Thoracic aorta (tissue), 2 donors: Measurements from ENCODE around the gene REV1. TPM values are rescaled to one million over a fixed set of nuclear protein-coding genes. Genes with fewer than 3 reads are reported as not detected.
"Not testable (repeated sequence)": the region's sequence is repeated elsewhere in the genome, so short reads cannot be mapped to it uniquely, and the experiment has no call there.

Experiments used
- ATAC-seq: fragments of 150-250 bp; one replicate; pipeline ENCODE4 v1.8.0; 2017; ENCODE audit warnings: low read depth; ENCODE audit not compliant: insufficient number of reproducible peaks, low FRiP score
- DNase-seq: peaks from one replicate; pipeline ENCODE4 v3.0.0-alpha.2; 2020; ENCODE audit warnings: low spot score
- H3K27ac ChIP-seq, 2 donors: fragments of 200-600 bp; sonication (generic); 1 replicate in 1 of 2; 2 replicates in 1 of 2; pipeline ENCODE4 v1.5.1; 2016; ENCODE audit warnings: mild to moderate bottlenecking in 2 of 2, moderate library complexity in 2 of 2
- H3K27me3 ChIP-seq: fragments of 200-600 bp; sonication (generic); replicated peaks from 2 replicates; pipeline ENCODE4 v1.6.0; 2016; ENCODE audit warnings: mild to moderate bottlenecking; ENCODE audit not compliant: insufficient read depth
- H3K36me3 ChIP-seq: fragments of 200-600 bp; sonication (generic); one replicate; pipeline ENCODE4 v1.5.1; 2016
- H3K4me1 ChIP-seq, 2 donors: fragments of 200-600 bp; sonication (generic); 1 replicate in 1 of 2; 2 replicates in 1 of 2; pipeline versions ENCODE4 v1.5.1 to v1.6.0; 2016; ENCODE audit warnings: low read depth in 2 of 2, mild to moderate bottlenecking in 1 of 2; ENCODE audit not compliant: control insufficient read depth in 1 of 2
- H3K4me3 ChIP-seq: fragments of 200-600 bp; sonication (generic); 2 replicates; pipeline ENCODE4 v1.5.1; 2016; ENCODE audit warnings: mild to moderate bottlenecking
- H3K9me3 ChIP-seq: fragments of 200-600 bp; sonication (generic); 2 replicates; pipeline ENCODE4 v1.5.1; 2016
- total RNA-seq, 2 donors: library from RNA; depleted of rRNA; stranded (reverse); fragments of >200 nt; gene quantifications; one replicate each; pipeline versions ENCODE4 v1.1.0 to v1.2.3, GENCODE V29; 2016
- TF ChIP-seq, protein P1 (sequence below): fragments of 200-600 bp; sonication (generic); IDR thresholded peaks from one replicate; pipeline ENCODE4 v1.5.1; 2019; ENCODE audit warnings: antibody characterized with exemption

Gene REV1
- total RNA-seq, 2 donors from 2014 or later: 48.3 to 107 TPM

- TF ChIP-seq, protein P1, sequence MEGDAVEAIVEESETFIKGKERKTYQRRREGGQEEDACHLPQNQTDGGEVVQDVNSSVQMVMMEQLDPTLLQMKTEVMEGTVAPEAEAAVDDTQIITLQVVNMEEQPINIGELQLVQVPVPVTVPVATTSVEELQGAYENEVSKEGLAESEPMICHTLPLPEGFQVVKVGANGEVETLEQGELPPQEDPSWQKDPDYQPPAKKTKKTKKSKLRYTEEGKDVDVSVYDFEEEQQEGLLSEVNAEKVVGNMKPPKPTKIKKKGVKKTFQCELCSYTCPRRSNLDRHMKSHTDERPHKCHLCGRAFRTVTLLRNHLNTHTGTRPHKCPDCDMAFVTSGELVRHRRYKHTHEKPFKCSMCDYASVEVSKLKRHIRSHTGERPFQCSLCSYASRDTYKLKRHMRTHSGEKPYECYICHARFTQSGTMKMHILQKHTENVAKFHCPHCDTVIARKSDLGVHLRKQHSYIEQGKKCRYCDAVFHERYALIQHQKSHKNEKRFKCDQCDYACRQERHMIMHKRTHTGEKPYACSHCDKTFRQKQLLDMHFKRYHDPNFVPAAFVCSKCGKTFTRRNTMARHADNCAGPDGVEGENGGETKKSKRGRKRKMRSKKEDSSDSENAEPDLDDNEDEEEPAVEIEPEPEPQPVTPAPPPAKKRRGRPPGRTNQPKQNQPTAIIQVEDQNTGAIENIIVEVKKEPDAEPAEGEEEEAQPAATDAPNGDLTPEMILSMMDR: no peak
- Histone ChIP-seq H3K36me3 (no peaks in the 10 kb centered on the region), H3K27me3 (no peaks in the 10 kb centered on the region), H3K9me3 (no peaks in the 10 kb centered on the region), H3K4me3 (no peak overlapping the region), H3K4me1 (no peaks in the 10 kb centered on the region), H3K27ac (no peak overlapping the region)
- no peak for ATAC-seq
- no peak for DNase-seq
Observed at GRCh38 chr2:99504844-99505584, 15.2 kb upstream of the REV1 start.

DNA sequence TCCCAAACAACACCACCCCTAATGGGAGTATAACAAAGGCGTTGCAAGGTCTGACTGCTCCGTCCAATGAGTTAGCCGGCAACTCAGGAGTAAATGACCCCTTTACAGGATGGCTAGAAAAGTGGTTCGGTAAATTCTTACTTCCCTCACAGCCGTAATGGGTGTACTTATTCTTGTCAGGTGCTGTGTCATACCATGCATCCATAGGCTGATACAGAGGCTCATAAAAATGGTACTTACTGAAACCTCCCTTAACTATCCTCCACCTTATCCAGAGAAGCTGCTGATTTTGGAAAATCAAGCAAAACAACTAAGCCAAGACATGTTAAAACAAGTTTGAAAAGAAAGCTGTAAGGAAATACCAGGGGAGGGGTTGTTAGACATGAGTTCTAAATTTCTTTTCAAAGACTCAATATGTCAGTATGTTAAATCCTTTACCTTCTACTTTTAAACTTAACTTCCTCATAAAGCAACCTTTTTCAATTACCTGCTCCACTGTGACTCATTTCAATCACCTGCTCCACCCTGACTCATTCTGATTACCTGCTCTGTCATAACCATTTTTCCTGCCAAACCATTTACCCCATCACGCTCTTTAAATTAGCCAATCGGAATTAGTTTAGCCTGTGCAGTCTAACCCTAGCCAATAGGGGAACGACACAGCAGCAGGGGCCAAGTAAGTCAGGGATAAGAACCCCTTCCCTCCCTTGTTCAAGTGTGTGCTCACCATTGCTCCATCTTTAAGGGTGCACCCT is 14.0 kb upstream of the REV1 start:
- H3K4me1 ChIP-seq, H3K27ac ChIP-seq, H3K27me3 ChIP-seq, ATAC-seq, H3K4me3 ChIP-seq, H3K9me3 ChIP-seq, H3K36me3 ChIP-seq, DNase-seq: not testable (repeated sequence)

- TF ChIP-seq, protein P1: no peak
- DNase-seq (no peak), ATAC-seq (no peak)
- Histone ChIP-seq H3K27me3 (no peaks in the 10 kb centered on the region), H3K36me3 (no peaks in the 10 kb centered on the region), H3K4me3 (no peak overlapping the region), H3K27ac (no peak overlapping the region), H3K4me1 (peaks cover 0 to 1% of the 10 kb centered on the region in 2 donors), H3K9me3 (no peaks in the 10 kb centered on the region)
Observed at GRCh38 chr2:99496021-99496420, 6.2 kb upstream of the REV1 start.

GRCh38 chr2:99495115-99495860 is 5.5 kb upstream of the REV1 start:
- TF ChIP-seq, protein P1: no peak
- Histone ChIP-seq H3K27ac (no peak overlapping the region), H3K36me3 (no peaks in the 10 kb centered on the region), H3K27me3 (no peaks in the 10 kb centered on the region), H3K4me3 (no peak overlapping the region), H3K4me1 (peaks cover 0 to 5% of the 10 kb centered on the region in 2 donors), H3K9me3 (no peaks in the 10 kb centered on the region)
- no peak for DNase-seq
- no peak for ATAC-seq

GRCh38 chr2:99492721-99493120 is 2.9 kb upstream of the REV1 start:
- TF ChIP-seq, protein P1: no peak
- Histone ChIP-seq H3K36me3 (no peaks in the 10 kb centered on the region), H3K4me3 (no peak overlapping the region), H3K27ac (no peak overlapping the region), H3K27me3 (no peaks in the 10 kb centered on the region), H3K4me1 (peaks cover 0 to 5% of the 10 kb centered on the region in 2 donors), H3K9me3 (no peaks in the 10 kb centered on the region)
- DNase-seq: no peak
- ATAC-seq: no peak
